IPS-11a (cell line): ENCODE measurements around the gene ESYT2.

ENCODE experiments used
- H3K4me3 ChIP-seq: one replicate; pipeline ENCODE4 v1.5.1; 2013; ENCODE audit warnings: low read depth, low read length, control low read depth

ESYT2 gene

GRCh38 chr7:158804335-158804734, 25.0 kb downstream of the ESYT2 start:
- no peak overlapping the region for H3K4me3 ChIP-seq

GRCh38 chr7:158803367-158803969, 25.8 kb downstream of the ESYT2 start:
- no peak overlapping the region for H3K4me3 ChIP-seq

- H3K4me3 ChIP-seq = no peak overlapping the region
These were observed 26.6 kb downstream of the ESYT2 start for GRCh38 chr7:158802535-158803366.

GRCh38 chr7:158798741-158799140, 30.6 kb downstream of the ESYT2 start:
- H3K4me3 ChIP-seq = no peak overlapping the region

GRCh38 chr7:158796667-158797066, 32.6 kb downstream of the ESYT2 start:
- no peak overlapping the region for H3K4me3 ChIP-seq

- no peak overlapping the region for H3K4me3 ChIP-seq
These were observed 34.0 kb downstream of the ESYT2 start for GRCh38 chr7:158795272-158795671.

GRCh38 chr7:158791107-158791506, 38.2 kb downstream of the ESYT2 start:
- H3K4me3 ChIP-seq = no peak overlapping the region

GRCh38 chr7:158789842-158790241, 39.5 kb downstream of the ESYT2 start:
- no peak overlapping the region for H3K4me3 ChIP-seq

GRCh38 chr7:158786898-158787297, 42.4 kb downstream of the ESYT2 start:
- H3K4me3 ChIP-seq = no peak overlapping the region

GRCh38 chr7:158784270-158784669, 45.0 kb downstream of the ESYT2 start:
- no peak overlapping the region for H3K4me3 ChIP-seq

- H3K4me3 ChIP-seq = no peak overlapping the region
These were observed 45.7 kb downstream of the ESYT2 start for GRCh38 chr7:158783595-158783994.

- H3K4me3 ChIP-seq = no peak overlapping the region
These were observed 46.4 kb downstream of the ESYT2 start for GRCh38 chr7:158782761-158783401.

GRCh38 chr7:158781974-158782664, 47.2 kb downstream of the ESYT2 start:
- H3K4me3 ChIP-seq = no peak overlapping the region

GRCh38 chr7:158781217-158781973, 47.9 kb downstream of the ESYT2 start:
- no peak overlapping the region for H3K4me3 ChIP-seq

- H3K4me3 ChIP-seq = no peak overlapping the region
These were observed 50.0 kb downstream of the ESYT2 start for GRCh38 chr7:158779061-158780000.

- H3K4me3 ChIP-seq = no peak overlapping the region
These were observed 50.8 kb downstream of the ESYT2 start for GRCh38 chr7:158778471-158778870.

GRCh38 chr7:158777793-158778192, 51.5 kb downstream of the ESYT2 start:
- no peak overlapping the region for H3K4me3 ChIP-seq

GRCh38 chr7:158776474-158776873, 52.8 kb downstream of the ESYT2 start:
- no peak overlapping the region for H3K4me3 ChIP-seq

GRCh38 chr7:158774952-158775351, 54.4 kb downstream of the ESYT2 start:
- H3K4me3 ChIP-seq = no peak overlapping the region

GRCh38 chr7:158772916-158773315, 56.4 kb downstream of the ESYT2 start:
- H3K4me3 ChIP-seq = no peak overlapping the region
